Neural crest cell (in vitro differentiated cells): ENCODE measurements around the gene STOM. TPM values are rescaled to one million over a fixed set of nuclear protein-coding genes. Genes with fewer than 3 reads are reported as not detected.

Experiments used
- DNase-seq: peaks from one replicate; pipeline ENCODE4 v3.0.0; 2021; ENCODE audit warnings: low read depth, mixed read lengths, low spot score
- H3K27ac Mint-ChIP-seq: one replicate; pipeline ENCODE4 v1.8.0; 2021; ENCODE audit warnings: mild to moderate bottlenecking, mixed read lengths; ENCODE audit not compliant: unreplicated experiment
- H3K27me3 Mint-ChIP-seq: 2 replicates; pipeline ENCODE4 v1.8.0; 2021; ENCODE audit warnings: low read depth, mild to moderate bottlenecking, mixed read lengths
- H3K36me3 Mint-ChIP-seq: 2 replicates; pipeline ENCODE4 v1.8.0; 2021; ENCODE audit warnings: low read depth, mild to moderate bottlenecking, mixed read lengths
- H3K4me1 Mint-ChIP-seq: 2 replicates; pipeline ENCODE4 v1.8.0; 2021; ENCODE audit warnings: mixed read lengths
- H3K4me3 Mint-ChIP-seq: one replicate; pipeline ENCODE4 v1.8.0; 2021; ENCODE audit warnings: mild to moderate bottlenecking, mixed read lengths
- H3K9me3 Mint-ChIP-seq: 2 replicates; pipeline ENCODE4 v1.8.0; 2021; ENCODE audit warnings: mixed read lengths
- CTCF ChIP-seq: fragments of 200-600 bp; sonication (generic); conservative IDR thresholded peaks from 2 replicates; pipeline ENCODE4 v1.5.0; 2021; ENCODE audit warnings: antibody characterized with exemption, mild to moderate bottlenecking
- total RNA-seq: library from RNA; stranded (reverse); gene quantifications from 2 replicates; pipeline ENCODE4 v1.2.1, GENCODE V29; 2021

The STOM gene
- total RNA-seq, 1 donor from 2014 or later = 8.9 TPM

DNA sequence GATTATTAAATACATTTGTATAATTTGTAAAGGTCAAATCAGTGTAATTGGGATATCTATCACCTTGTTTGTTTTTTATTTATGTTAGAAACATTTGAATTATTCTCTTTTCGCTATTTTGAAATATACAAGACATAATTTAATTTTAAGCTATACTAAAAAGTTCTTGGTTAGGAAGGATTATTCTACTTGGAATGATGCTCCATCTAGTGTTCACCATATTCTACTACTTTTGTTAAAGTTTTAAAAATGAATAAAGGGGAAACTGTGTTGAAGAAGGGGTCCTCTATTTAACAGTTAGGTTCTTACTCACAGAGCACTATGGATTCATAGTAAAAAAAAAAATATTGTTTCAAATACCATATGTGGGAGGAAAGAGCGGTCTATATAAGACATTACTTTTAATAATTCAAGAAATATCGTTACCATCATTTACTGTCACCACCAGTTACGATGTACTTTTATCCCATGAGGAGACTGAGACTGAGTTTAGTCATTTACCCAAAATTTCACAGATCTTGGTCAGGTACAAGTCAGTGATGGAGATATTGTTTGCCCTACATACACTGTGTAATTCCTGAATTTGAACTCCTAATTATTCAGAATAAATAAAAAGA is 6.3 kb upstream of the STOM start:
- H3K4me3 Mint-ChIP-seq = no peak overlapping the region
- H3K36me3 Mint-ChIP-seq = peaks cover 6% of the 10 kb centered on the region
- no peaks in the 10 kb centered on the region for H3K4me1 Mint-ChIP-seq
- TF ChIP-seq CTCF = peak; percentile 59
- H3K27me3 Mint-ChIP-seq = no peaks in the 10 kb centered on the region
- H3K9me3 Mint-ChIP-seq = peaks cover 7% of the 10 kb centered on the region
- no peak overlapping the region for H3K27ac Mint-ChIP-seq
- no peak for DNase-seq

DNA sequence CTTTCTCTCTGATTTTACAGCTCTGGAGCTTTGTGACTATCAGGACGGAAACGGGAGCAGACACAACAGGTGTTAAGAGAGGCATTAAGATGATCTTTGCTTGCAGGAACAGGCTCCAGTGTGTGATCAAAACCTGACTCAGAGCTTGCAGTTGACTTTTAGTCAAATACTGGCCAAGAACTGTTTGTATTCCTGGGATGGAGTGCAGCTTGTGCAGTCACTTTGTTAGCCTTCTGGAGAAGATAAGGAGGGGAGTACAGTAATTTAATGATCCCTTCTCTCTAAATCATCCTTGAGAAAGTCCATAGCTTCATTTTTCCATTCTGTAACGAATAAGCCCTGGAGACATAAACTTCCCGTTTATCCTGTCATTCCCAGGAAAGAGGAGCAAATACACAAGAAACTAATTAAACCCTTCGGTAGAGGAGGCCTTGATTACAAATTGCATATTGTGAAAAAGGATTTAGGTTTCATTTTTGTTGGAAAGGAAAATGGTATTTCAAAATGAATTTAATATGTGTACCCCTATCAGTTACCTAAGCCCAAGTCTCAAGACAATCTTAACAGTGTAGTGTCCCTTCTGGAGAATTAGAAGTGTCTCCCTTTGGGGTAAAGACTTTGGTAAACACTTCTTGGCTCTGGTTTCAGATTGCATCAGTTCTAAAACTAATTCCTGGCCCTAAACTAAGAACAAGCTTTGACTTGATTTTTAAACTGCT is 3.1 kb upstream of the STOM start:
- Mint-ChIP-seq H3K27ac (no peak overlapping the region), H3K4me3 (no peak overlapping the region)

DNA sequence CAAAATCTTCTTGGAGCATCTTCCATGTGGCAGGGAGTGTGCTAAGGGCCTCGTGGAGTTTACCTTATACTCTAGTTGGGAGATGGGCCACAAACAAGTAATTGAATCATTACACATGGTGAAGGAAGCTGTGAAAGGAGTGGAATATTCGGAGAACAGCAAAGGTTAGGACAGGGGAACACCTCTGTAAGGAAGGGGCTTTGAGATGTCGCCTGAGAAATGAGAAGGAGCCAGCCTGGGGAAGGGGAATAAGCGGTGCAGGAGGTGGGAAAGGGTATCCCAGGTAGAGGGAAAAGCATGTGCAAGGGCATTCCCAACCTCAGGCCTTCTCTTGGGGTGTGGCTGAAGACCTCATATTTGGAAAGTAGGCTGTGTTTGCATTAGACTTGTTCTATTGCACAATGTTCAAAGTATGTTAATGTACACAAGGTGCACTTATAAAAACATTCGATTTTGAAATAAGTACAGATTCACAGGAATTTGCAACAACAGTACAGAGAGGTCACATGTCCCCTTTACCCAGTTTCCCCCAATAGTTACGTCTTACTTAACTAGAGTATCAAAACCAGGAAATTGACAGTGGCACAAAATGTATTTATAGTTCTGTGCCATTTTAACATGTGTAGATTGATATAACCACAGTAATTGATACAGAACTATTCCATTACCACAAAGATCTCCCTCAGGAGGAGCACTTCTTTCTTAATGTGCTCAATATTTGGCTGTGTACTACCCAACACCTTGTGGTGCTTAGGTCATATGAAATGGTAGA is 2.4 kb upstream of the STOM start:
- Mint-ChIP-seq H3K36me3 (no peaks in the 10 kb centered on the region), H3K9me3 (peaks cover 4% of the 10 kb centered on the region), H3K4me3 (no peak overlapping the region), H3K27me3 (peaks cover 21% of the 10 kb centered on the region), H3K27ac (no peak overlapping the region), H3K4me1 (peaks cover 14% of the 10 kb centered on the region)
- no peak for DNase-seq
- TF ChIP-seq CTCF = no peak

More for the DNA sequence above, 3.1 kb upstream of the STOM start:
- no peak for TF ChIP-seq CTCF
- peaks cover 7% of the 10 kb centered on the region for H3K4me1 Mint-ChIP-seq
- DNase-seq = no peak
- H3K27me3 Mint-ChIP-seq = peaks cover 15% of the 10 kb centered on the region
- peaks cover 8% of the 10 kb centered on the region for H3K9me3 Mint-ChIP-seq
- H3K36me3 Mint-ChIP-seq = peaks cover 4% of the 10 kb centered on the region

GRCh38 chr9:121371495-121372061 is 1.5 kb upstream of the STOM start:
- H3K27ac Mint-ChIP-seq = no peak overlapping the region
- no peak for DNase-seq
- peaks cover 4% of the 10 kb centered on the region for H3K9me3 Mint-ChIP-seq
- peaks cover 16% of the 10 kb centered on the region for H3K4me1 Mint-ChIP-seq
- no peaks in the 10 kb centered on the region for H3K36me3 Mint-ChIP-seq
- H3K4me3 Mint-ChIP-seq = peak overlapping the region; percentile 73
- TF ChIP-seq CTCF = no peak
- H3K27me3 Mint-ChIP-seq = peaks cover 21% of the 10 kb centered on the region

DNA sequence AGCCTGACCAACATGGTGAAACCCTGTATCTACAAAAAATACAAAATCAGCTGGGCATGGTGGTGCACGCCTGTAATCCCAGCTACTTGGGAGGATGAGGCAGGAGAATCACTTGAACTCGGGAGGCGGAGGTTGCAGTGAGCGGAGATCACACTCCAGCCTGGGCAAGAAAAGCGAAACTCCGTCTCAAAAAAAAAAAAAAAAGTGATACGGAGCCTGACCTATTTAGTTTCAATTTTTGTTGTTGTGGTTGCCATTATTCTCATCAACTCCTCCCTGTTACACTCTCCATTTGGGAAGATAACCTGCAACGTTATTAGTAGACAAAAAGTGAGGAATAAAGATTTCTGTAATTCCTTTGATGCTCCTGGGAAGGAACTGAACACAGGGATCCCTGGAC is 1.3 kb downstream of the STOM start:
- no peak overlapping the region for H3K27ac Mint-ChIP-seq
- peaks cover 4% of the 10 kb centered on the region for H3K9me3 Mint-ChIP-seq
- H3K4me3 Mint-ChIP-seq = peak overlapping the region; percentile 87
- DNase-seq = no peak
- H3K27me3 Mint-ChIP-seq = peaks cover 21% of the 10 kb centered on the region
- no peaks in the 10 kb centered on the region for H3K36me3 Mint-ChIP-seq
- no peak for TF ChIP-seq CTCF
- H3K4me1 Mint-ChIP-seq = peaks cover 16% of the 10 kb centered on the region
